NCI-H510A (cell line): ENCODE data around the gene PIAS3.
"Not testable (repeated sequence)": the region's sequence is repeated elsewhere in the genome, so short reads cannot be mapped to it uniquely, and the experiment has no call there.

Experiments
- DNase-seq: peaks from one replicate; lab custom pipeline; 2025; lab: John Stamatoyannopoulos, UW

Gene PIAS3

GRCh38 chr1:145874646-145875045, 15.8 kb upstream of the PIAS3 start:
- DNase-seq, result no peak

DNA sequence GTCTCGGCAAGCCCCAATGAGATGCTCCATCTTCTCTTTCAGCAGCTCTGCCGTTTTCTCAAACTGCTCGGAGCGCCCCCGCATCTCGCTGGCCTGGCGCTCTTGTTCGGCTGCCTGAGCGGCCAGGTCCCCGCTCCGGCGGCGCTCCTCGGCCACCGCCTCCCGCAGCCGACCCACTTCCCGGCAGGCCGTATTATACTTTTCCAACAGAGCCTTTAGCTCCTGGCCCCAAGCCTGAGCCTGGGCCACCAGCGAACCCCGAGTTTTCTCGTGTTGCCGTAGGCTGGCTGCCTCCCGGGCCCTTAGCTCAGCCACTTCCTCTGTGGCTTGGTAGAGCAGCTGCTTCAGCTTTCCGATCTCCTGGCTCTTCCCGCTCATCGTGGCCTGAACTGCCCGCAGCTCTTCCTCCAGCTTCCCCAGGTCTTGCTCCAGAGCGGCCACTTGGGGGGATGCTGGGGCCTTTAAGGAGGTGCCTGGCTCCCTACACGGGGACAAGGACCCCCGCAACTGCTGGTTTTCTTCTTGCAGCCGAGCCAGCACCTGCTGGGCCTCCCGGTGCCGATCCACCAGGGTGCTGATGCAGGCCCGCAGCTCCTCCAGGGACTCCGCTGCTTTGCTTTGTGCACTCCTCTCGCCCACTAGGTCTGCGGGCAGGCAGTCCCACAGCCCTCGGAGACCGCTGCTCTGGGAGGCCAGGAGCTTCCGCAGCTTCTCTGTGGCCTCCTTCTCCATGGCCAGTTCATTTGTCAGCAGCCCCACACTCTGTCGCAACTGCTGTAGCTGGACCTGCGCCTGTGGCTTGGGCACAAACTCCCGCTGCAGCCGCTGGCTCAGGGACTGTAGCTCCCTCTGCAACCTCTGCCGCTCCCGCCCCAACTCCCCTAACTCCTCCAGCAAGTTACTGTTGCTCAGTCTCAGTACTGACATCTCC, 13.4 kb upstream of the PIAS3 start:
- DNase-seq, result no peak

DNA sequence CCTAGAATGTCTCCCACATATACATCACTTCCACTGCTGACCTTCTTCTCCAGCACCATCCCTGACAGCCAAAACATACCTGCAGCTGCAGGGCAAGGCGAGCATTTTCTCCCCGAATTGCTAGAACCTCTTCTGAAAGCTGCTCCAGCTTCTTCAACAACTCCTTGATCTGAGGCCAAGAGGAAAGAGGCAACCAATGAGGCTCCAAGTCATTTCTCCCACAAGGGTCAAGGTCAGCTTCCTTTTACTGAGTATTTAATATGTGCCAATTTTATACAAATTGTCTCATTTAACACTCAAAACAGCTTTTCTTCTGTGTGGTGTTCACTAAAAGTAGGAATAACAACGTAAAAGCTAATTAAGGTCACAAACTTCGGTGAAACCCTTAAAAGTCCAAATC, 9.4 kb upstream of the PIAS3 start:
- no peak for DNase-seq

DNA sequence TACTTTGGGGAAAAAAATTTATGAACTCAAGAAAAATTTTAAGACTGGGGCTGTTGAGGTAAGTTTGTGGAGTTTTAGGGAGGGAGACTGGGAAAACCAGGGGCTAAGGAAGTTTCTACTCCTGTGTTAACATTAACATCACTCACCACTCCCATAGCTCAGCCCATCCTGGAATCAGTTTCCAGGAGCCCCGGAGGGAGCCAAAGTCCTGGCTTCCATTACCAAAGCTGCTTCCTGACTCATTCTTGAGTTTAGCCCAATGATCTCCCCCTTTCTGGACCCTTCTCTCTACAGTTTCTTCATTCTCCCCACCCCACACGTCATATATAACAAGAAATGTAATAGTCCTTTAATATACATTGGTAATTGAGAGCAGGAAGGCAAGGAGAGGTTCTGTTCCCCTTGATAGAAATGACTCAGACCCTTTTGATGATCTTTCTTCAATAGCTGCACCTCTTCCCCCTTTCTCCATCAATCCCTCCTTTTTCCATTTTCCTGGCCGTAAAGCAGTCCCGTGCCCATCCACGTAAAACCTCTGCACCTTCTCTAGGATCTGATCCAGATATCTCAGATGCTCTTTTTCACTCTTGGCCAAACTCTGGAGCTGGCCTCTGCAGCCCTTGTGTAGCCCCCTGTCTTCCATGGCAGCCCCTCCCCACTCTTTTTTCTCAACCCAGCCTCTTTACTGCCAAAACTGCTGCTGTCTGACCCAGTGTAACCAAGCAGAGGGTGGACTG, 4.6 kb upstream of the PIAS3 start:
- DNase-seq, result no peak

DNA sequence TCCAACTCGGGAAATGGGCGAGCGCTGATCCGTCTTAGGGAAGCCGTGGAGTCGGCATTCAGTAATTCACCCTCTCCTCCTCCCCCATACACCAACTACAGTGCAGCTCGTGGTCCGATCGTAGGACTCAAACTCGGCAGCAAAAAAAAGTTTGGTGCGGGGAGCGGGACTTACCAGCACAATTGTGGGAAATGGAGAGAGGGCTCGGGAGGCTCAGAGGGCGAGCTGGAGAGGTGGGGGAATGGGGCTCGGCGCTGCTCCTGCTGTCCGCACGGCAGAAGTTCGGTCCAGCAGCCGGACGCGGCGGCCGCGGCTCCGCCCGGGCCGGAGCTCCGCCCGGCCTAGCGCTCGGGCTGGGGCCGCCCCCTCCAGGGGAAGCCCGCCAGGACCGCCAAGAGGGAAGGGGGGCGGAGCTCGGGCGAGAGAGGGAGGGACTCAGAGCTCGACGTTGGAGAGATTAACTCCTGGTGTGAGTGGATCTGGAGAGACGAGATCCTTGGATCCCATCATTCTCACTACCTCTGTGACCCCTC, 676 bp upstream of the PIAS3 start:
- peak; percentile 87 for DNase-seq

DNA sequence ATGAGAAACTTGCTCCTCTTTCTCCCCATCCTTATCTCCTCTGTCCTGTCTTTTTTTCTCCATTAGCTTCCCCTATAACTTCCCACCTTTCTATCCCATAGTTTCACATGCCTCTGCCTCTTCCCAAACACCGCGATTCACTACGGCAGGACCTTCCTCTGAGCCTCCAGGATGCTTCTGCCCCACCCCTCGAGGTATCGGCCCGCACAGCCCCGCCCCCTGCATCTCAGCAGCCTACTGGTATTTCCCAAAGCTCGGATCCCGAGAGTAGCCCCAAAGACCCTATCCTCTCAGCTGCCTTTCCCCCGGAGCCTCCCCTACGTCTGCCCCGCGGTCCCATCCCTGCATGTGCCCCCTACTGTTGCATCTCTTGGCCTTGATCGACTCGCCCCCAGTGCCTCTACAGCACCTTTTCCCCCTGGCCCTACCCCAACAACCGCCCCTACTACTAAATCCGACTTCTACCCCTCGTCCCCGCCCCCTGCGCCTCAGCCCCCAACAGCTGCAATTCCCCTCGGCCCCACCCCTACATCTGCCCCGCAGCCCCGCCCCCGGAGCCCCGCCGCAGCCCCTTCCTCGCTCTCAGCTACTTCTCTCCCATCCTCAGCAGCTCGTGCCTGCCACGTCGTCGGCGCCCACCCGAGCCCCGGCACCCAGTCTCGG, 512 bp downstream of the PIAS3 start:
- DNase-seq, result peak; percentile 62

DNA sequence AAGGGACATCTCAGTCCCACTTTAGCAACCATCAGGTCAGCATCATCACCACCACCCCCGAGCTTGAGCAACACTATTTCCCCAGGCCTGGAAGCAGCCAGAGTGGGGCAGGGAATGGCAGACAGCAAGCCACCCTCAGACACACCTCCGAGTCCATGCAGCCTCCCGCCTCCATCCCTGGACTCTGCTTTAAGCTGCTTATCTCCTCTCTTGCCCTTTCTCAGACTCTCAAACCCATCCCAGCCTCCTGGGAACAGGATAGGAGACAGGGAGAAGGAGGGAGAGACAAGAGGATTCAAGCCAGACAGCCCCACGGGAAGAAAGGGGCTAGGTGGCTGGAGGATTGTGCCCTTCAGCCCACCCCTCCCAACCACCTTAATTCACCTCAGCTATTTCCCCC, 1.7 kb downstream of the PIAS3 start:
- DNase-seq, result no peak

GRCh38 chr1:145855426-145855948, 3.4 kb downstream of the PIAS3 start:
- DNase-seq, result no peak

DNA sequence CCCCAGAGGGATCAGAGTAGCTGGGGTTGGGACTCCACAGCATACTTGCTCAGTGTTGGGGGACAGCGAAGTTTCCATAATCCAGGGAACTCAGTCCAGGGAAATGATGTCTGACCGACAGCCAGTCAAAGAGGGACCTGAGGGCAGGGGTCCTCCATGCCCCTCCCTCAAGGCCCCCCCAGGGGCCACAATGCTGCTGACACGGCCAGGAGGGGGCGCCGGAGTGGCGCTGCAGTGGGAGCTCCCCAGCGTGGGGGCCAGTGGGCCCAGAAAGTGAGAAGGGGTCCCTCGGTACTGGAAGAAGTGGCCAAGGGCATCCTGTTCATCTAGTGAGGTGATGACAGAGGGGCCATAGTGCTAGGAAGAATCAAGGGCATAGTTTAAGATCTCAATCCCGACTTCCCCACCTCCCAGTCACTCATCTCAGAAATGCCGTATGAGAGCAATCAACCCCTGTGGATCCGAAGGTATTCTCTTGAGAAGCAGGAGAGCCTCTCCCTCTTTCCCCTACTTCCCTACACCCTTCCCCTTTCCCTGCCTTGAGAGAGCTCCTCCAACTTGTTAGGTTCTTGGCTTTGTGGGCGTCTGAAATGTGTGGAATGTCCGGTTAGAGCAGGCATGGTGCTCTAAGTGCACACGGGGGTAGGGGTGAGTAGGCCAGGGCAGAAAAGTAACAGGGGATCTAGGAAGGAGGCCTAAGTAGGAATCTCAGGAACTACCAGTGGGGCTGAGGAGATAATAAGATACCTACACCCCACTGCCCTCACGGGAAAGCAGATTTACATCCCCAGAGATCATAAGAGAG, 9.3 kb downstream of the PIAS3 start:
- no peak for DNase-seq

GRCh38 chr1:145847827-145848226, 11.1 kb downstream of the PIAS3 start:
- DNase-seq, result no peak

GRCh38 chr1:145846201-145846612, 12.7 kb downstream of the PIAS3 start:
- no peak for DNase-seq

- DNase-seq, result peak; percentile 67
These were observed 13.2 kb downstream of the PIAS3 start, which contains the start of gene NUDT17 for GRCh38 chr1:145845514-145846161. NUDT17 (plus strand) TSS chr1:145845630; CDS start chr1:145845641, 11 bp downstream.

DNA sequence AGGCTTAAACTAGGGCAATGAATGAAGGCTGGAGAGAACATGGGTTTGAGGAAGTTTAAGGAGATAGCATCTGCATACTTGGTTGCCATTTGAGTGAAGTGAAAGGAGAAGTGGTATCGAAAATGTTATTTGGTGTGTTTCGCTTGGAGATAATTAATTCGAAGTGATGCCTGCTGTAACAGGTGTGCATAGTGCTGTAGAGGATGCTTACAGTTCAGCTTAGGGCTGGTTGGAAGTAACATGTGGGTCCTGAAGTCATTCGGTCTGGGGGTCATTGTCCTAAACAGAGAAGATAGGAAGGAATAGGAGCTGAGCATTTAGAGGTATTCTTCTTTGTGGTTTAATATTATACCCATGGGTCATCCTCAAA, 13.8 kb downstream of the PIAS3 start:
- DNase-seq, result no peak

DNA sequence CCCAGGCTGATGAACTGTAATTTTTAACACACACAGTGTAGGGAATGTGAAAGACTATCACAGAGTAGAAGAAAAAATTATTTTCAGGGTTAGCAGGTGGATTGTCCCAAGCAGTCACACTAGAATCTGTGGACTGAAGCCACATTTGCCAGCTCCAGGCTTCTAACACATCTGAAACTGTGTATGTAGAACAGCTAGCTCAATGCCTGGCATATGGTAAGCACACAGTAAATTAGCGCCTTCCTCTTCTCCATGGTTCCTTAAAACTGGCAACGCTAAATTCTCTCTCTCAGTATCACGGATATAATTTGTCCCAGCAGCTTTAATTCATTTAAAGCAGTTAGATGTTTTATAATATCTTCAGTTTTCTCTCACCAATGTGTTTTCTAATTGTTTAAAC, 15.8 kb downstream of the PIAS3 start:
- no peak for DNase-seq

GRCh38 chr1:145837656-145838055, 21.2 kb downstream of the PIAS3 start:
- DNase-seq, result no peak

- not testable (repeated sequence) for DNase-seq
These were observed 28.1 kb downstream of the PIAS3 start for GRCh38 chr1:145830810-145831209.

DNA sequence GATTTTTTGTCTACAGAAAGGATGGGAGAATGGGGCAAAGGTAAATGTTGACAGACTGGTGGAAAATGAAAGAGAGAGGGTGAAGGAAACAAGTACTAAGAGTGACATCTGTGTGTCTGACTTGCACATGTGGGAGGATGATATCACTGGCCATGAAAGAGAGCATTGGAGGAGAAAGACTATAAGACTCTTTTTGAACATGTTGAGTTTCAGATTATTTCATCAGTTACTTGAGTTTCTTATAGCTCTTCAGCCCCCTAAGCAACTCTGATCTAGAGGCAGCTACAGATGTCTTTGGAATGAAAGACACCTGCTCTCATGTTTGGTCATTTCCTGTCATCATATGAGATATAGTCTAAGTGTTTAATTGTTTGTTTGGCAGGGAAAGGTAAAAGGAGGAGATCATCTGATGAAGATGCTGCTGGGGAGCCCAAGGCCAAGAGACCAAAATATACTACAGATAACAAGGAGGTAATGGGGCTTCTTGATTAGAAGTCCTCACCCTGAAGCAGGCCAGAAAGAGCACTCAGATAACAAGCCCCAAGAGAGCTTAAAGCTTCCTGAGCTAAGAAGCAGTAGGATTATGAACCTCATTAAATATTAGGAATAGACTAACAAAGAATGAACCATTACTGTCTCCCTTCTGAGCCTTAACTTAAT, 30.4 kb downstream of the PIAS3 start:
- no peak for DNase-seq

DNA sequence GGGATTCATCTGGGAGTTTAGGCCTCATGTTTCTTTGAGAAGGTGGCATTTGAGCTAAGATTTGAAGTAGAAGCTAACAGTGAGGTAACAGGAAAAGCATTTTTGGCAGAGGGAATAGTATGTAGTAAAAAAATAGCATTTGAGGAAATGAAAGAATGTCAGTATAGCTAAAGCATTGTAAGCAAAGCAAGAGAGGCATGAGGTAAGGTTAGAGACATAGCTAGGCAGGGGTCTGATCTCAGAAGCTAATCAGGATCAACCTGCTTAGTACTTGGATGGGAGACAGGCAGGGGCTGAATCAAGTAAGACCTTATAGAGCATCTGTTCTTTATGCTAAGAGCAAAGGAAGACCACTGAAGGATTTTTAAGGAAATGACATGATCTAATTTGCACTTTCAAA, 30.9 kb downstream of the PIAS3 start:
- no peak for DNase-seq

GRCh38 chr1:145826030-145826429, 32.9 kb downstream of the PIAS3 start:
- DNase-seq, result no peak

- DNase-seq, result no peak
These were observed 34.4 kb downstream of the PIAS3 start for GRCh38 chr1:145824499-145824842.
